ENCODE data around the gene AGMAT. TPM values are rescaled to one million over a fixed set of nuclear protein-coding genes. Genes with fewer than 3 reads are reported as not detected.

Gene AGMAT
- total RNA-seq, 2 donors from 2014 or later = 15.3 to 16.6 TPM

Other genes starting within 250 kb of the AGMAT start
- 10 to 100 TPM; 18.8 to 55.8 TPM for gene EFHD2, start 175.2 kb downstream of the AGMAT start, total RNA-seq
- not detected for gene CTRC, start 146.6 kb downstream of the AGMAT start, total RNA-seq
- gene CELA2A, start 128.3 kb downstream of the AGMAT start, total RNA-seq = not detected
- not detected for gene CELA2B, start 108.9 kb downstream of the AGMAT start, total RNA-seq
- 10 to 100 TPM; 12.0 to 16.9 TPM for gene CASP9, start 60.8 kb downstream of the AGMAT start, total RNA-seq
- 10 to 100 TPM in 1 of 2 donors, 1 to 10 TPM in 1; 4.6 to 10.9 TPM for gene DNAJC16, start 58.2 kb downstream of the AGMAT start, total RNA-seq
- 10 to 100 TPM; 23.9 to 32.2 TPM for gene DDI2, start 32.4 kb upstream of the AGMAT start, total RNA-seq
- 10 to 100 TPM; 46.5 to 48.0 TPM for gene PLEKHM2, start 99.3 kb upstream of the AGMAT start, total RNA-seq
- 1 to 10 TPM in 1 of 2 donors, under 1 TPM in 1; 0.23 to 1.9 TPM for gene SLC25A34, start 151.2 kb upstream of the AGMAT start, total RNA-seq
- not detected for gene TMEM82, start 157.4 kb upstream of the AGMAT start, total RNA-seq
- under 1 TPM in 1 of 2 donors, not detected in 1; 0.21 TPM for gene FBLIM1, start 173.7 kb upstream of the AGMAT start, total RNA-seq
- 1 to 10 TPM; 2.2 to 2.5 TPM for gene UQCRHL, start 222.6 kb upstream of the AGMAT start, total RNA-seq

Measured in activated naive CD4-positive, alpha-beta T cell treated with anti-CD3 and anti-CD28 coated beads, Interleukin-2, amount 50 U/mL, for 72 hours (primary cell).